Liver (tissue), 3 donors: ENCODE data around the gene SUPT6H.

Experiments
- FOXA1 ChIP-seq: IDR thresholded peaks from 2 replicates; pipeline ENCODE4 v1.6.1; 2016; ENCODE audit warnings: antibody characterized with exemption
- GABPA ChIP-seq, 2 donors: IDR thresholded peaks in 1 of 2; conservative IDR thresholded peaks in 1 of 2; 2 replicates each; pipeline ENCODE4 v1.6.1; 2016; ENCODE audit warnings: antibody characterized with exemption in 2 of 2, mild to moderate bottlenecking in 1 of 2, moderate library complexity in 1 of 2
- JUND ChIP-seq, 2 donors: IDR thresholded peaks; 2 replicates each; pipeline ENCODE4 v1.6.1; 2016; ENCODE audit warnings: antibody characterized with exemption in 2 of 2
- NR2F2 ChIP-seq: IDR thresholded peaks from 2 replicates; pipeline ENCODE4 v1.6.1; 2016; ENCODE audit warnings: antibody characterized with exemption
- RAD21 ChIP-seq, 2 donors: IDR thresholded peaks; 2 replicates each; pipeline ENCODE4 v1.6.1; 2016; ENCODE audit warnings: antibody characterized with exemption in 2 of 2, mild to moderate bottlenecking in 2 of 2
- SP1 ChIP-seq: IDR thresholded peaks from 2 replicates; pipeline ENCODE4 v1.6.1; 2018; ENCODE audit warnings: antibody characterized with exemption, mild to moderate bottlenecking
- TAF1 ChIP-seq: conservative IDR thresholded peaks from 2 replicates; pipeline ENCODE4 v1.6.1; 2016; ENCODE audit warnings: antibody characterized with exemption, mild to moderate bottlenecking
- YY1 ChIP-seq: IDR thresholded peaks from 2 replicates; pipeline ENCODE4 v1.6.1; 2016; ENCODE audit warnings: antibody characterized with exemption, mild to moderate bottlenecking
- TF ChIP-seq, protein P1 (sequence below): fragments of 150-350 bp; IDR thresholded peaks from 2 replicates; pipeline ENCODE4 v1.5.1; 2017; ENCODE audit warnings: improper control_type of control experiment, low read depth, low read length; ENCODE audit not compliant: missing input control
- TF ChIP-seq, protein P2 (sequence below): IDR thresholded peaks from 2 replicates; pipeline ENCODE4 v1.6.1; 2016; ENCODE audit warnings: antibody characterized with exemption, mild to moderate bottlenecking
- TF ChIP-seq, protein P3 (sequence below): IDR thresholded peaks from 2 replicates; pipeline ENCODE4 v1.6.1; 2016; ENCODE audit warnings: antibody characterized with exemption
- TF ChIP-seq, protein P4 (sequence below): IDR thresholded peaks from 2 replicates; pipeline ENCODE4 v1.6.1; 2016; ENCODE audit warnings: antibody characterized with exemption
- TF ChIP-seq, protein P5 (sequence below): IDR thresholded peaks from 2 replicates; pipeline ENCODE4 v1.6.1; 2016; ENCODE audit warnings: antibody characterized with exemption
- donor health status: healthy.
- donor health status: healthy.

DNA sequence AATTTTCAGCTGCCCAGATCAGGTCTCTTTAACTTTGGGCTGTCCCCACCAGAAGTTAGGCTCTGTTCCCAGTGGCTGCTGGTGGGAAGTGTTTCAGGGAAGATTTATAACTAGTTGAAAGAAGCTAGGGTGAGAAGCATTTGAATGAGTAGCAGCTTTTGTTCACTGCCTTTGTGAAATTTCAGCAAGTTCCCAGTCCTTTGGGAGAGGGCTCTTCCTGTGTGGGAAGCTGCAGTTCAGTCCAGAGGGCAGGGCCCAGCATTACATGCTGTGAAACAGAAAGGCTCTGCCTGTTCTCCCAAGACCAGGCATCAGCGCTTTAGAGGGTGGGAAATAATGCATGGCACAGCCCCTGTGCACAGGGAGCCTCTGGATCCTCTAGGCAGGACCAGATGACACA, 31.9 kb downstream of the SUPT6H start:
- TF ChIP-seq, protein P1, sequence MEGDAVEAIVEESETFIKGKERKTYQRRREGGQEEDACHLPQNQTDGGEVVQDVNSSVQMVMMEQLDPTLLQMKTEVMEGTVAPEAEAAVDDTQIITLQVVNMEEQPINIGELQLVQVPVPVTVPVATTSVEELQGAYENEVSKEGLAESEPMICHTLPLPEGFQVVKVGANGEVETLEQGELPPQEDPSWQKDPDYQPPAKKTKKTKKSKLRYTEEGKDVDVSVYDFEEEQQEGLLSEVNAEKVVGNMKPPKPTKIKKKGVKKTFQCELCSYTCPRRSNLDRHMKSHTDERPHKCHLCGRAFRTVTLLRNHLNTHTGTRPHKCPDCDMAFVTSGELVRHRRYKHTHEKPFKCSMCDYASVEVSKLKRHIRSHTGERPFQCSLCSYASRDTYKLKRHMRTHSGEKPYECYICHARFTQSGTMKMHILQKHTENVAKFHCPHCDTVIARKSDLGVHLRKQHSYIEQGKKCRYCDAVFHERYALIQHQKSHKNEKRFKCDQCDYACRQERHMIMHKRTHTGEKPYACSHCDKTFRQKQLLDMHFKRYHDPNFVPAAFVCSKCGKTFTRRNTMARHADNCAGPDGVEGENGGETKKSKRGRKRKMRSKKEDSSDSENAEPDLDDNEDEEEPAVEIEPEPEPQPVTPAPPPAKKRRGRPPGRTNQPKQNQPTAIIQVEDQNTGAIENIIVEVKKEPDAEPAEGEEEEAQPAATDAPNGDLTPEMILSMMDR = no peak
- TF ChIP-seq, protein P2, sequence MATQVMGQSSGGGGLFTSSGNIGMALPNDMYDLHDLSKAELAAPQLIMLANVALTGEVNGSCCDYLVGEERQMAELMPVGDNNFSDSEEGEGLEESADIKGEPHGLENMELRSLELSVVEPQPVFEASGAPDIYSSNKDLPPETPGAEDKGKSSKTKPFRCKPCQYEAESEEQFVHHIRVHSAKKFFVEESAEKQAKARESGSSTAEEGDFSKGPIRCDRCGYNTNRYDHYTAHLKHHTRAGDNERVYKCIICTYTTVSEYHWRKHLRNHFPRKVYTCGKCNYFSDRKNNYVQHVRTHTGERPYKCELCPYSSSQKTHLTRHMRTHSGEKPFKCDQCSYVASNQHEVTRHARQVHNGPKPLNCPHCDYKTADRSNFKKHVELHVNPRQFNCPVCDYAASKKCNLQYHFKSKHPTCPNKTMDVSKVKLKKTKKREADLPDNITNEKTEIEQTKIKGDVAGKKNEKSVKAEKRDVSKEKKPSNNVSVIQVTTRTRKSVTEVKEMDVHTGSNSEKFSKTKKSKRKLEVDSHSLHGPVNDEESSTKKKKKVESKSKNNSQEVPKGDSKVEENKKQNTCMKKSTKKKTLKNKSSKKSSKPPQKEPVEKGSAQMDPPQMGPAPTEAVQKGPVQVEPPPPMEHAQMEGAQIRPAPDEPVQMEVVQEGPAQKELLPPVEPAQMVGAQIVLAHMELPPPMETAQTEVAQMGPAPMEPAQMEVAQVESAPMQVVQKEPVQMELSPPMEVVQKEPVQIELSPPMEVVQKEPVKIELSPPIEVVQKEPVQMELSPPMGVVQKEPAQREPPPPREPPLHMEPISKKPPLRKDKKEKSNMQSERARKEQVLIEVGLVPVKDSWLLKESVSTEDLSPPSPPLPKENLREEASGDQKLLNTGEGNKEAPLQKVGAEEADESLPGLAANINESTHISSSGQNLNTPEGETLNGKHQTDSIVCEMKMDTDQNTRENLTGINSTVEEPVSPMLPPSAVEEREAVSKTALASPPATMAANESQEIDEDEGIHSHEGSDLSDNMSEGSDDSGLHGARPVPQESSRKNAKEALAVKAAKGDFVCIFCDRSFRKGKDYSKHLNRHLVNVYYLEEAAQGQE = no peak
- TF ChIP-seq RAD21 (IDR thresholded peaks at IDR 0.05) (no peak), SP1 (no peak), GABPA (IDR thresholded peaks at IDR 0.05 in 1 of 2, conservative IDR thresholded peaks at IDR 0.05 in 1 of 2) (no peak), JUND (IDR thresholded peaks at IDR 0.05) (no peak), FOXA1 (no peak), YY1 (no peak), NR2F2 (no peak), TAF1 (no peak)
- TF ChIP-seq, protein P3, sequence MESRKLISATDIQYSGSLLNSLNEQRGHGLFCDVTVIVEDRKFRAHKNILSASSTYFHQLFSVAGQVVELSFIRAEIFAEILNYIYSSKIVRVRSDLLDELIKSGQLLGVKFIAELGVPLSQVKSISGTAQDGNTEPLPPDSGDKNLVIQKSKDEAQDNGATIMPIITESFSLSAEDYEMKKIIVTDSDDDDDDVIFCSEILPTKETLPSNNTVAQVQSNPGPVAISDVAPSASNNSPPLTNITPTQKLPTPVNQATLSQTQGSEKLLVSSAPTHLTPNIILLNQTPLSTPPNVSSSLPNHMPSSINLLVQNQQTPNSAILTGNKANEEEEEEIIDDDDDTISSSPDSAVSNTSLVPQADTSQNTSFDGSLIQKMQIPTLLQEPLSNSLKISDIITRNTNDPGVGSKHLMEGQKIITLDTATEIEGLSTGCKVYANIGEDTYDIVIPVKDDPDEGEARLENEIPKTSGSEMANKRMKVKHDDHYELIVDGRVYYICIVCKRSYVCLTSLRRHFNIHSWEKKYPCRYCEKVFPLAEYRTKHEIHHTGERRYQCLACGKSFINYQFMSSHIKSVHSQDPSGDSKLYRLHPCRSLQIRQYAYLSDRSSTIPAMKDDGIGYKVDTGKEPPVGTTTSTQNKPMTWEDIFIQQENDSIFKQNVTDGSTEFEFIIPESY = no peak
- TF ChIP-seq, protein P4, sequence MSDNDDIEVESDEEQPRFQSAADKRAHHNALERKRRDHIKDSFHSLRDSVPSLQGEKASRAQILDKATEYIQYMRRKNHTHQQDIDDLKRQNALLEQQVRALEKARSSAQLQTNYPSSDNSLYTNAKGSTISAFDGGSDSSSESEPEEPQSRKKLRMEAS = no peak
- TF ChIP-seq, protein P5, sequence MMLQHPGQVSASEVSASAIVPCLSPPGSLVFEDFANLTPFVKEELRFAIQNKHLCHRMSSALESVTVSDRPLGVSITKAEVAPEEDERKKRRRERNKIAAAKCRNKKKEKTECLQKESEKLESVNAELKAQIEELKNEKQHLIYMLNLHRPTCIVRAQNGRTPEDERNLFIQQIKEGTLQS = no peak
